Measurements from ENCODE around the gene SH3GL2.

DNA sequence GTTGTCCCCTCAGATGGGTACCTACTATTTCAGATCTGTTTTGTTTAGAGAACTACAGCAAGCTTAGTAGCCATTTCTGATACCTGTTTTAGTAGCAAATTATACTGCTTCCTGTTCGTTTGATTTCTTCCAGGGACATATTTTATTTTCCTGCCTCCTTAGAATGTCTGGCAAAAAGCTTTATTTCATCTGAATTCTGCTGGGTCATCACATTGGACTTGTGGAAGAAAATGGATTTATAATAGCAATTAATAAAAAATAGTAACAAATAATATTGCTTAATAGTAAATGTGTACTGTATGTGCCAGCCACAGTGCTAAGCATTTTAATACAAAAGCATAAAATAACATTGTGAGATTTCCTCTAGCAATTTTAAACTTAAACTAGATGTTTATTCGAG, 79.4 kb downstream of the SH3GL2 start:
- no peak for TF ChIP-seq TAF1 (IDR thresholded peaks at IDR 0.05; ENCODE audit: borderline replicate concordance, low read depth, low read length)
- TF ChIP-seq POLR2A (IDR thresholded peaks at IDR 0.05; ENCODE audit: low read depth, low read length): no peak
